GM18507 (cell line): Measurements from ENCODE around the gene FSTL1.

Experiments
- DNase-seq: peaks from one replicate; pipeline ENCODE4 v3.0.0; 2011; ENCODE audit warnings: low read depth; ENCODE audit not compliant: insufficient read length; ENCODE audit errors: extremely low spot score
- FAIRE-seq: peaks from 2 replicates; lab custom pipeline; 2011; peaks lifted over from hg19 to GRCh38; lab: Jason Lieb, UNC

FSTL1 gene

DNA sequence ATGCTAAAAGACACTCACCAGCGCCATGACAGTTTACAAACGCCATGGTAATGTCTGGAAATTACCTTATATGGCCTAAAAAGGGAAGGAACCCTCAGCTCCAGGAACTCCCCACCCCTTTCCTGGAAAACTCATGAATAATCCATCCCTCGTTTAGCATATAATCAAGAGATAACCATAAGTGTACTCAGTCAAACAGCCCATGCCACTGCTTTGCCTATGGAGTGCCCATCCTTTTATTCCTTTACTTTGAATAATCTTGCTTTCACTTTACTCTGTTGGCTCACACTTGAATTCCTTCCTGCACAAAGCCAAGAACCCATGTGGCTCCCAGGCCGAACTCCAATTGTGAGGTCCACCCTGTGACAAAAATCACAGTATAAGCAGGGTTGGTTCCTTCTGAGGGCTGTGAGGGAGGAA lies 19.1 kb upstream of the FSTL1 start:
- no peak for FAIRE-seq
- DNase-seq = no peak

DNA sequence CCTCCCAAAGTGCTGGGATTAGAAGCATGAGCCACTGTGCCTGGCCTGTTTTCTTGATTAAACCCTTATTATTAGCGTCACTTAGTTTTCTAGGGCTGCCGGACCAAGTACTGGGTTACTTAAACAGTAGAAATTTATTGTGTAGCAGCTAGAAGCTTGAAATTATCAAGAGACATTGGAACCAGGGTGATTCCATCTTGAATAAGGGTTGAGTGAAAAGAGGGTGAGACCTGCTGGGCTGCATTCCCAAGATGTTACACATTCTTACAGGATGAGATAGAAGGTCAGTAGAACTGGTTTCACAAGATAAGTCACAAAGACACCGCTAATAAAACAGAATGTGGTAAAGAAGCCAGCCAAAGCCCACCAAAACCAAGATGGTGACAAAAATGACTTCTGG lies 18.6 kb upstream of the FSTL1 start:
- DNase-seq = no peak

DNA sequence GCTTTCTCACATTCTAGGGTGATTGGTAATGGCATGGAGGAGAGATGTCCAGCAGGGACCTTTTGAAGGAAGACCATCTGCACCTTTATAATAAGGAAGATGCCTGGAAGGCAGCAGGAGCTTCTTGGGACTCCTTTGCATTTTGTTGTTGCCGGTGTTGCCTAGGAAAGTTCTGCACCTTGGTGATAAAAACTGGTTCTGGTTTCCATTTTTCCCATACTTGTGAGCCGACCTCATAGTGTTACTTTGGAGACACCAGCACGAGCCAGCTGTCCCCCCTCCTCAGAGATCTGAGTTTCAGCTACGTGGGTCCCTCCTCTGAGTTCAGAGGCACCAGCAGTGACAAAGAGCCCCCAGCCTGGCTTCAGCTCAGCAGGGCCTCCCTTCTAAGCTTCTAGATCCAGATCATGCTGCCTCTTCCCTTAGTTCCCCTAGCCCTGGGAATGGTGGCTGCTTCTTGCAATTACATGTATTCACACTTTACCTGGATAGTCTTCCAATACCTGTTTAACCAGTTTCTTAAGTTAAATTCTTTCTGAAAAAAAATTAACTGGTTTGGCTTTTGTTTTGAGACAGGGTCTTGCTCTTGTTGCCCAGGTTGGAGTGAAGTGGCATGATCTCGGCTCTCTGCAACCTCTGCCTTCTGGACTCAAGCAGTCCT lies 18.0 kb upstream of the FSTL1 start:
- FAIRE-seq = no peak
- no peak for DNase-seq

More for the DNA sequence above, 18.6 kb upstream of the FSTL1 start:
- no peak for FAIRE-seq

DNA sequence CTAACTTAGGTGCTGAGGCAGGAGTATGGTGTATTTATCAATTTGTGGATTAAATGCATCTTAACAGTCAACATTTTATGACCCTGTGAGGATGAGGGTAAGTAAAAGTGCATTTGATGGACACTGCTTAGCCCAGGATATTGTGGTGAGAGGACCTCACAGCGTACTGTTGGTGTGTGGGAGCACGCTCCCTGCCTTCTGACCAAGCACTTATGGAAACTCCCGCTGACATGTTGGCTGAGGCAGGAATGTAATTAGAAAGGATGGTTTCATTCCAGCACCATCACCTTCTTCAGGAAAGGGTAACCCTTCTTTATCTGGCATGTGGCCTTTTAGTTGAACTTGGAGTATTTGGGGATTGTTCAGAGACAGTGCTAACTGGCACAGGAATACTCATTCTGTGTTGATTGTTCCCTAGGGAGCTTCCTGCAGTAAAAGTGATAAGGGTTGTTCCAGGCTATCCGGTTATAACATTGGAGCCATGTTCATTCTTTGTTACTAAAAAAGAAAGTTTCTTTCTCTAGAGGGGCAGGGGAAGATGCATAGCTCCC lies 11.7 kb upstream of the FSTL1 start:
- FAIRE-seq = no peak
- DNase-seq = no peak

DNA sequence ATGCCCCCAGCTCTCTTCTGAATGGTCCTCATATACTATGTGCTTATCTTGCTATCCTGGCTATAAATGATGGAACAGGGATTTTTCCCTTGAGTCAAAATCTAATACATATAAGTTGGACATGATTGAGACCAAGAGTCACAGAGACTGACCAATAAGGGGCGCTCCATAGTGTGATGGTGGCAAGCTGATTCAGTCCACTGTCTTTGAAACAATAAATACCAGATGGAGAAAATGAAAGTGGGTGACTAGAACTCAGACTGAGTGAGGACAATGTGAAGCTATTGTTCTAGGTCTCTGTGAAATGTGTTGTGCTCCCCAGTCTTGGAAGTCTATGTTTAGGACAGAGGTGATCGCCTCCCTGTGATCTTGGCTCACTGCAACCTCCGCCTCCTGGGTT lies 10.6 kb upstream of the FSTL1 start:
- no peak for FAIRE-seq
- DNase-seq = no peak

DNA sequence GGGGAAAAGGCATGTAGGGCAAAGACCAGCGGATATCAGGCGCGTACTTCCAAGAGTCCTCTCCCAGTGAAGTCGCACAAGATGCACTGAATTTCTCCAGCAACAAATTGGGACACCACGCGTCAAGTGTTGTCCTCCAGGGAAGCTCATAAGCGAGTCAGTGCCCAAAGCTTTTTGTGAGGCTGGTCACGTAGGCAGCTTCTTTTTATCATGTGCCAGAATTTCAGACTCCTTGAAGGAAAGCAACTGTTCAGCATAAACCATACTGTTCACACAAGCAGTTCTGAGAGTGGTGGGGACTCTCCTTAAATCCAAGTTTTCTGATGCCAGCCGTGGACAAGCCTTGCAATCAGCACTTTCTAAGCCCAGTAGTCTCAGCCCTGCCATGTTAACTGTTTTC lies 10.1 kb upstream of the FSTL1 start:
- DNase-seq = no peak
- no peak for FAIRE-seq

DNA sequence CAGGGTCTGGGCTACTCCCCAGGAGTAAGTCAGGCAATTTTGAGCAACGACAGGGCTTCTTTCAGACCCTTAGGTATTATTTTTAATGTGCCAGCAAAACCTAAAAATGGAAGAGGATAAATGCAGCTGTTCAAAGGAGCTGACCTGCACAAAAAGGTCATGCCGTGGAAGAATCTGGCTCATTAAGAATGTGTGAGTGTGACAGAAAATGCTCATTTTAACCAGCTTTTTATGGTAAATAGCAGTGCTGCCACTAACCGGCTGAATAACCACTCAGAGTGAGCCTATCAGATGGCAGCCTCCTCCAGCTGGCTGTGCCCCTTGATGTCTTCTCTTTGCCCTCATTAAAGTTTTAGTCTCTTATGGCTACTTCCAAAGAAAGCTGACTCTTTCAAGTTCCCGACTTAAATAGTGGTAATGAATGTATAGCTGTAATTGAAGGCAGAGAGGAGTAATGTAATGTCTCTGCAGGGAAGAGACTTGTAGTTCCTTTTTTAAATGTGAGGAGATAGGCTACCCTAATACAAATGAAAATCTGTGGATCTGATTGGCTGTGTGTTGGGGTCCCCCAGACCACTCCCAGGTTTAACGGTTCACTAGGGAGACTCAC lies 9.5 kb upstream of the FSTL1 start:
- DNase-seq (no peak), FAIRE-seq (no peak)

DNA sequence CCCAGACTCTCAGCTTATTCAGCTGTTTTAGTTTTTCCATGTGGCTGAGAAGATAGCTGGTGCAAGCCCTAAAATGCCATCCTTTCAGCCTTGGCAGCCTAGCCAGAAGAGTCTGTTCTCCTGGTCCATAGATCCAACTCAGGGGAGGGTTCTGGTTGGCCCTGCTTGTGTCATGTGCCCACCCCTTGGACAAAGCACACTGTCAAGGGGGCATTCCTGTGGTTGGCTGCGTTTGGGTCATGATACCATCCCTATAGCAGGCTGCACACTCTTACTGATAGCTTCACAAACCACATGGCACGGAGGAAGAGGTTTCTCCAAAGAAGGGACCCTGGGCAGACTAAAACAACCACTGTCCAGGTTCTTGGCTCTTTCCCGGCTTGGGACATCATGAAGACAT lies 8.4 kb upstream of the FSTL1 start:
- no peak for FAIRE-seq
- DNase-seq = no peak

DNA sequence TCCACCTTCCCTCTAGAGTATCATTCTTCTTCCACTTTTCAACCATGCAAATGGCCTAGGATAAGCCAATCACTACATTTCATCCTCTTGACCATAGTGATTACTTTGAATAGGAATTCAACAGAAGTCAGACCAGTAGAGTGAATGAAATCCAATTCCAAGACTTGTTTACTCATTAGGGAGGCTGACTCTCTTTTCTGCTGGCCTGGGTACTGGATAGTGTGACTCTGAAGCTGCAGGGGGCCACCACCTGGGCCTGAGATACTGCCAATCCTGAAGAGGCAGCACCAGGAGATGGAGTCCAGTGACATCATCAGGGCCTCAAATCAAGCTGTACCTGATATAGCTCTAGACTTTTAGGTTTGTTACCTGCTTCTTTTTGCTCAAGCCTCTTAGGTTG lies 7.0 kb upstream of the FSTL1 start:
- no peak for FAIRE-seq
- no peak for DNase-seq

DNA sequence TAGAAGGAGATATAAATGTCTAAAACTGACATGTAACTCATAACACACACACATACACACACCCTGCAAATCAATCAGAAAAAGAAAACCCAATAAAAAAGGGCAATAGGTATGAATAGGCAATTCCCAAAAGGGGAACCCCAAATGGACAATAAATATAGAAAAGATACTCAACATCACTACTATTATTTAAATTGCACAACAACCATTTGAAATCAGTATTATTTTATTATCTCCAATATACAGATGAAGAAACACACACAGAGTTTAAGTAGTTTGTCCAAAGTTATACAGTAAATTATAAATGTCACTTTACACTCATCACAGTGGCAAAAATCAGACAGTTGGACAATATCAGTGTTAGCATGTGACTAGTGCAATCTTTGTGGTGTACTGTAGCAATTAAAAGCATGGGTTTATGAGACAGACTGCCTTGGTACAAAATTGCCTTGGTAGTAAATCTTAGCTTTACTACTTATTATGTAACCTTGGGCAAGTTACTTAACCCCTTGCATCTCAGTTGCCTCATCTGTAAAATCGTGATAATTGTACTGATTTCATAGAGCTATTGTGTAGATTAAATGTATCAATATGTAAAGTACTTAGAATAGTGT lies 3.4 kb upstream of the FSTL1 start:
- DNase-seq (no peak), FAIRE-seq (no peak)

DNA sequence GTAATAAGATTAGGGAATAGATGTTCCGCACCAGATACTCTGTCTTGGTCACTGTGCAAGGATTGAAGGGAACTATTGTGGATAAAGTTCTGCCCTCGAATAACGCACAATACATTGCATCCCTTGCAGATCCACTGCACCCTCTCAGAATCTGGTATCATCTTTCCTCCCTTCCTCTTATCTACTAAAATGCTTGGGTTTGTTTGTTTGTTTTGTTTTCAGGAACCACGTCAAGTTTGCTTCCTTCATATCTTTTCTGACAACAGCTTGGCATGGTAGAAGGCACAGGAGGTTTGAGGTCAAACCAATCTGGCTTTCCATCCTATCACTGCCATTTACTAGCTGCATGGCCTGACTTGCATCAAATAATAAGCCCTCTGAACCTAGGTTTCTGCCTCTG lies 2.0 kb upstream of the FSTL1 start:
- no peak for DNase-seq
- no peak for FAIRE-seq

DNA sequence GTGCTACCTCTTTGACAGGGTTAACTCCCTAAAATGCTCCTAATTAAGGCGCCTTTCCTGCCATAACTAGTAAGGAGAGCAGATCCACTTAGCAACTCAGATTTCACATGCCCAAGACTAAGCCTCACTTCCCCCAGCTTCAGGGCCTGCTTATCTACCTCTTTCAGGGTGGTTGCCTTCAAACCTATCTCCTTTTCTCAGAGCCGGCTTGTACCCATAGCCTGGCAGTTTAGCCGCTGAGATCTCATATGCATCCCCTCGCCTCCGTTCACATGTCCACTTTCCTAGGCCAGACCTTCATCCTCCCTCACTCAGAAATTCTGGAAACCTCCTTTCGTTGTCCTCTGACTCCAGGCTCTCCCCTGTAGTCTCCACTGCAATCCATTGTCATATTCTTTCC lies 1.0 kb upstream of the FSTL1 start:
- FAIRE-seq = no peak
- no peak for DNase-seq

DNA sequence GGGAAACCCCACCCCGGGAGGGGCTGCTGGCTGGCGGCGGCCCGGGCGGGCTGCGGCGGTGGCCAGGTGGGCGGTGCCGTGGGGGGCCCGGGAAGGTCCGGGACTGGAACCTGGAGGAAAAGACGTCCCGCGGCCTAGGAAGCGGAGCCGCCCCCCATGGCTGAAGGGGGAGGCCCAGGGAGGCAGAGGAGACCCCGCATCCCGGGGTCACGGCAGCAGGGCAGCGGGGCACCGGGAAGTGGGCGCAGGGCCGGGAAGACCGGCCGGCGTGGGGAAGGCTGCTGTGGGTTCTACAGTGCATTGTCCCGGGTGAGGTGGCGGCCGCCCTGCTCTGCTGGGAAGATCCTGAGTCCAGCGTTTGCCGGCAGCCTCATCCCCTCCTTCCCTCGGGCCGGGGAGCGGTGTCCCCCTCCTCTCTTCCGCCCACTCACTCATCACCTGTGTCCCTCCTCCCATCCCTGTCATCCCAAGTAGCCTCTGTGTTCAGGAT lies 525 bp upstream of the FSTL1 start:
- no peak for FAIRE-seq
- DNase-seq = no peak

DNA sequence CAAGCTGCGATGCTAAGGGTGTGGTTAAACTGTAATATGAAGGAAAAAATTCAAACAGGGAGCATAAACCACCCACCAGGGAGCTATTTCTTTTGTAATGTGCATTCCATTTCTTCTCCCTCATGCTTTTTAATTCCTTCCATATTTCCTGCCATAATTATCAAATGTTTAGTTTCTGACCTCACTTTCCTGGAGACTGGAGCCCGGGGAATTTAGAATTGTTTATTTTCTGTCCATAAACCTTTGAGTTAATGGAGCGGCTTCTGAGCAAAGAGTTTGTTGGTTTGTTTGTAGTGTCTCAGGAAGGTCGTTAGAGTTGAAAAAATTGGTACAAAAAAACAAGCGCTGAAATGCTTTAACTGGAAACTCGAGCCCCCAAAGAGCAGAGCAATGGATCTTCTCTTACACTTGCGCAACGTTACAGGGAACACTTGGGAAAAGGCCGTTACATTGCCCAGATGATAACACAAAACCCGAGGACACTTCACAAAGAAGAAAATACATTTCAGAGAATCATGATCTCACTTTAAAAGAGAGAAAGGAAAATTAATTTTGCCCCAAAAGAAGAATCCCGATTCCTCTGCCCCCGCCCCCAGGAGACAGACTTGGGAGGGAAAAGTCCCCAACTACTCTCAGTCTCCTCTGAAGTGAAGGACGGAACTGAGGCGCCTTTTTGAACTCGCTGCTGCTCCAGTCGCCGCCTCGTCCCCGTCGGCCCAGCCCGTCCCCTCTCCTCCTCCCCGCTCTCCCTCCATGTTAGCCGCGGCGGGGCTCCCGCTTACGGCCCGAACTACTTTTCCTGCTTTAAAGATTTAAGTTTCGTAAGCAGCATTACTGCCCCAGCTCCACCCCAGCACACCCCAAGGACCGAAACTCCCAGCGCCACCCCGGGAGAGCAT lies 842 bp downstream of the FSTL1 start:
- no peak for FAIRE-seq
- no peak for DNase-seq

DNA sequence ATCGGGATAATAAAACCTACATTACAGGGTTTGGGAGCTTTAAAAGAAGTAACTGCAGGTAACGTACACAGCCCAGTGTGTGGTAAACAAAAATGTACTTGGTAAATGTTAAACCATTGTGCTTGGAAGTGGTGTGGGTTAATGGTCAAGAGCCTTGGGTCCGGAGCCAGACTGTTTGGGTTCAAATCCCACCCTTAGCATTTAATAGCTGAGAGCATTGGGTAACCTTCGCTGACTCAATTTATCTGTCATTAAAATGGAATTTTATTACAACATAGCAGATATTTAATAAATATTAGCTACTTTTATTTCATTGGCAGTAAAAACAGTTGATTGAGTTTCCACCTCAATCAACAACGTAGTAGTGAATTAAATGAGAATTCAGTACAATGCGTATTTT lies 1.5 kb downstream of the FSTL1 start:
- no peak for DNase-seq
- no peak for FAIRE-seq

DNA sequence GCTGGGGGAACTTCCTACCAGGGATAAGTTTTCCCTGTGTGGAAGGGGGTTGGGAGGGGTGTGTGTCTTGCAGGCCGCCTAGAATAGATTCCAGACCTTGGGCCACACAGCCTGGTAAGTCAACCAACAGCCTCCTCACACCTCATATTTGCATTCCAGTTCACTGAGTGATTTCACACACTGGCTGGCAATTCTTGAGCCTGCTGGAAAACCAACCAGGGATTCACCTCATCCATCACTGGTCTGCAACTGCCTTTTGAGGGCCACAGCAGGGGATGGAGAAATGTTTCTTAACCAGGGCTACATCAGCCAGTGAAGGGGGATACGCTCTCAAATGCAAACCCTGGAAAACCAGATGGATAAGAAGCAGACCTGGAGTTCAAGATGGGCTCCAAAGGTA lies 2.0 kb downstream of the FSTL1 start:
- DNase-seq = no peak
- FAIRE-seq = no peak

DNA sequence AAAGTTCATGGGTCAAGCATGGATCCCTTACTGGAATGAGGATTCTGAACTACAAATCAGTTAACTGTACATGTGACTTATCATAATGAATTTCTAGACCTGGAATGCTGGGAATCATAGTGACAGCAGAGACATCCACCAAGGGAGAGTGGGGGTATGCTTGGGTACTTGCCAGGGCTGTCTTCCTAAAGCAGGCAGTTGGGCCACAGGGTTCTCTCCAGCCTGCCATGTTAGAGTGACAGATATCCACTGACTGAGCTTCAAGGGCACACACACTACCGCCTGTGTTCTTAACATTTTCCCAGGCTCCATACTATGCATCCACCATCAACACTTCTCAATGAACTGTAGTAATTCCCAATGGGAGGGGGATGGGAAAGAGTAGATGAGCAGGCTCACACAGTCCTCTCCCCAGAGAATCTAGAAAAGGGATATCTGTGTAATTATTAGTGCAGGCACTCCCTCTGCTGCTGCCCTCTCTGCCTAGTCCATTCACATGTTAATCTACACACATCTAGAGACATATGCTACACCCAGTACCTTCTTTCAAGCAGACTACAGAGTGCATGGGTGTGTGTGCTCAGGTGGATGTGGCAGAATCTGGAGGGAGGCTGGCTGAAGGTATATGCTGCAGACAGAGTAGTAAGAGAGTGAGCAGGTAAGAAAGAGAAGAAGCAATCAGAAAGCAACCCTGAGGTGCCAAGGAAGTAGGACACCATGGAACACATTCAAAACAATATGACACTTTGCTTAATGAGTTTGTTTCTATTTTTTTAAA lies 3.7 kb downstream of the FSTL1 start:
- DNase-seq = no peak
- no peak for FAIRE-seq

DNA sequence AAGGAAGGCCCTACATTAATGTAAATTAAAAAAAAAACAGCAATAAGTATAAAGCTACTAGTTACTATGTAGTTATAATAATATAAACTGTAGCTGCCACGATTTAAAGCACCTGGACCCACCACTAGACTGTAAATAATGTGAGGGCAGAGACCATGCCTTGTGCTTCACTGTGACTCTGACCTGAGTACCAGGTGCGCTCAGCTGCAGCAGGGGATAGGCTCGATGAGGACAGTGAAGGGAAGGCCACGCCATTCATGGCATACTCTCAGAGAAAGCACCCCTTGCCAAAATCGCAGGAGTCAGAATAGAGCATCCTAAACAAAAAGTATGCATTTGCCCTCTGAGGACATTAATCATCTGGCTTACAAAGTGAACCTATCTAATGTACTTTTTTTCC lies 5.1 kb downstream of the FSTL1 start:
- DNase-seq (no peak), FAIRE-seq (no peak)

DNA sequence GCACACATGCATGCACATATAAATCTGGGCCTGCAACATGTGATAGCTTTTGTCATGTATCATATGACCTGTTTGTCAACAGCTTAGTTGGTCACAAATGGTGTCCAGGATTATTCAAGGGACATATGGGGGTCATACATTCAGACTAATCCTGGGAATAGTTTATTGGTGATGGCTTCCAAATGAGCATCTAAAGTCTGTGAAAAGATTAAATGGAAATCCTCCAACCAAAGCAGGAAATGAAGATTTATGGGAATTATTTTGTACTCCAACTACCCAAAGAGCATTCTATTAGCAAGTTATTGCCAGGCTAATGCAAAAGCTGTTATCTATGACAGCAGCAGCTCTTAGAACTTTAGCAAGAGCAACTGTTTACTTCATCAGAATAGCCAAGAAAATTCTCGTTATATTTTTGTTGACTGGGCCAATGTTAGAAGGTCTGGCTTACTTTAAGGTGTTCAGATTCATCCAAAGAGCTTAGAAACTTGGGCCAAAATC lies 7.1 kb downstream of the FSTL1 start:
- DNase-seq = no peak

More for the DNA sequence above, 7.1 kb downstream of the FSTL1 start:
- no peak for FAIRE-seq
